SK-N-MC (cell line): ENCODE results near the gene PXN.
A peak's percentile ranks its signal among the peaks of the same experiment; 100 is the strongest.

Source experiments
- DNase-seq: peaks from one replicate; pipeline ENCODE4 v3.0.0-alpha.2; 2011; ENCODE audit warnings: low read depth, low spot score
- H3K27ac ChIP-seq: fragments of 200-600 bp; sonication (generic); 2 replicates; pipeline ENCODE4 v1.5.1; 2016; ENCODE audit warnings: mixed run types
- H3K36me3 ChIP-seq: fragments of 200-600 bp; sonication (generic); 2 replicates; pipeline ENCODE4 v1.6.1; 2017; ENCODE audit warnings: antibody characterized with exemption, low read length, mixed read lengths; ENCODE audit not compliant: insufficient read depth
- H3K4me3 ChIP-seq: fragments of 200-600 bp; sonication (generic); 2 replicates; pipeline ENCODE4 v1.5.1; 2016
- H3K9ac ChIP-seq: fragments of 200-600 bp; sonication (generic); 2 replicates; pipeline ENCODE4 v1.8.0; 2017; ENCODE audit warnings: mixed run types, mixed read lengths; ENCODE audit not compliant: insufficient read length
- H3K9me3 ChIP-seq: fragments of 200-600 bp; sonication (generic); 2 replicates; pipeline ENCODE4 v1.6.1; 2017; ENCODE audit warnings: low read depth, mild to moderate bottlenecking, antibody characterized with exemption, low read length, moderate library complexity, mixed read lengths
- EZH2 ChIP-seq: fragments of 200-600 bp; sonication (generic); IDR thresholded peaks from one replicate; pipeline ENCODE4 v1.6.1; 2017; ENCODE audit warnings: antibody characterized with exemption
- FOXP2 ChIP-seq: optimal IDR thresholded peaks from 2 replicates; pipeline ENCODE3; 2011; ENCODE audit warnings: mild to moderate bottlenecking, moderate library complexity; ENCODE audit not compliant: insufficient read depth; ENCODE audit errors: extremely low read length, control extremely low read depth
- POLR2AphosphoS5 ChIP-seq: IDR thresholded peaks from 2 replicates; pipeline ENCODE4 v1.6.1; 2012; ENCODE audit warnings: mild to moderate bottlenecking, low read depth, low read length, borderline replicate concordance

PXN gene

GRCh38 chr12:120286768-120287490 is 21.4 kb upstream of the PXN start:
- H3K9me3 ChIP-seq = no peaks in the 10 kb centered on the region
- no peak for DNase-seq
- no peak overlapping the region for H3K9ac ChIP-seq
- H3K36me3 ChIP-seq = no peaks in the 10 kb centered on the region
- no peak overlapping the region for H3K27ac ChIP-seq
- TF ChIP-seq POLR2AphosphoS5 = no peak
- no peak for TF ChIP-seq FOXP2
- TF ChIP-seq EZH2 = no peak
- no peak overlapping the region for H3K4me3 ChIP-seq

GRCh38 chr12:120284381-120284780 is 18.9 kb upstream of the PXN start:
- H3K4me3 ChIP-seq = no peak overlapping the region
- no peak overlapping the region for H3K9ac ChIP-seq
- H3K9me3 ChIP-seq = no peaks in the 10 kb centered on the region
- no peak overlapping the region for H3K27ac ChIP-seq
- no peak for DNase-seq
- TF ChIP-seq EZH2 (no peak), POLR2AphosphoS5 (no peak), FOXP2 (no peak)
- no peaks in the 10 kb centered on the region for H3K36me3 ChIP-seq

GRCh38 chr12:120283318-120283717 is 17.8 kb upstream of the PXN start:
- no peak for DNase-seq
- TF ChIP-seq FOXP2 = no peak
- TF ChIP-seq POLR2AphosphoS5 = no peak
- no peak for TF ChIP-seq EZH2
- Histone ChIP-seq H3K9ac (no peak overlapping the region), H3K36me3 (no peaks in the 10 kb centered on the region), H3K9me3 (no peaks in the 10 kb centered on the region), H3K4me3 (no peak overlapping the region), H3K27ac (peak overlapping the region; percentile 89)

- Histone ChIP-seq H3K36me3 (no peaks in the 10 kb centered on the region), H3K27ac (no peak overlapping the region), H3K4me3 (no peak overlapping the region), H3K9me3 (no peaks in the 10 kb centered on the region), H3K9ac (no peak overlapping the region)
- TF ChIP-seq POLR2AphosphoS5 (no peak), FOXP2 (no peak), EZH2 (no peak)
- DNase-seq = no peak
These were observed 12.9 kb upstream of the PXN start for GRCh38 chr12:120278137-120279069.

- TF ChIP-seq EZH2 (no peak), FOXP2 (no peak), POLR2AphosphoS5 (no peak)
- Histone ChIP-seq H3K4me3 (no peak overlapping the region), H3K9me3 (no peaks in the 10 kb centered on the region), H3K27ac (no peak overlapping the region), H3K36me3 (no peaks in the 10 kb centered on the region), H3K9ac (no peak overlapping the region)
- DNase-seq = no peak
These were observed 11.2 kb upstream of the PXN start for GRCh38 chr12:120276734-120277133.

- H3K36me3 ChIP-seq = no peaks in the 10 kb centered on the region
- no peak overlapping the region for H3K9ac ChIP-seq
- no peak overlapping the region for H3K4me3 ChIP-seq
- TF ChIP-seq POLR2AphosphoS5 (peak; percentile 15; the same call in 1 of the 2 replicates), FOXP2 (no peak)
- DNase-seq = no peak
- no peaks in the 10 kb centered on the region for H3K9me3 ChIP-seq
- H3K27ac ChIP-seq = no peak overlapping the region
These were observed 2.2 kb upstream of the PXN start for GRCh38 chr12:120267736-120268135.

GRCh38 chr12:120266180-120266870 is 795 bp upstream of the PXN start:
- H3K9me3 ChIP-seq = no peaks in the 10 kb centered on the region
- no peak overlapping the region for H3K9ac ChIP-seq
- DNase-seq = no peak
- no peak overlapping the region for H3K27ac ChIP-seq
- no peaks in the 10 kb centered on the region for H3K36me3 ChIP-seq
- H3K4me3 ChIP-seq = no peak overlapping the region
- no peak for TF ChIP-seq FOXP2
- no peak for TF ChIP-seq EZH2
- TF ChIP-seq POLR2AphosphoS5 = no peak
